AG04449 (cell line): ENCODE results near the gene TARS1.

Experiments used
- CTCF ChIA-PET: fragments of 350-600 bp; formaldehyde crosslinking; extraction: SDS; loops from one replicate; lab custom pipeline; 2021; ENCODE audit warnings: antibody characterized with exemption; lab: Yijun Ruan, JAX
- POLR2A ChIA-PET: fragments of 400-600, 350-600 bp; formaldehyde crosslinking; extraction: SDS; loops from one replicate; lab custom pipeline; 2020; ENCODE audit warnings: antibody characterized with exemption, inconsistent platforms; lab: Yijun Ruan, JAX
- DNase-seq: peaks from one replicate; pipeline ENCODE4 v3.0.0-alpha.2; 2010; ENCODE audit warnings: low read depth, low spot score
- H3K4me3 ChIP-seq: 2 replicates; pipeline ENCODE4 v1.5.1; 2011; ENCODE audit warnings: low read depth, mild to moderate bottlenecking, control low read depth, low read length
- CTCF ChIP-seq: IDR thresholded peaks from one replicate; pipeline ENCODE4 v1.5.1; 2011; ENCODE audit warnings: mild to moderate bottlenecking, moderate library complexity, low read length, control low read depth, inconsistent platforms; ENCODE audit not compliant: insufficient read depth; ENCODE audit errors: missing control alignments

Gene TARS1

GRCh38 chr5:33465120-33465519 is 24.4 kb downstream of the TARS1 start:
- H3K4me3 ChIP-seq, result no peak overlapping the region
- CTCF ChIA-PET, result interaction anchor here (1.7 kb wide), 1 partner anchor 505 kb away, joined by 6 read pairs; no protein-coding TSS in a partner anchor
- no peak for DNase-seq
- POLR2A ChIA-PET, result no interaction called here
- no peak for TF ChIP-seq CTCF

DNA sequence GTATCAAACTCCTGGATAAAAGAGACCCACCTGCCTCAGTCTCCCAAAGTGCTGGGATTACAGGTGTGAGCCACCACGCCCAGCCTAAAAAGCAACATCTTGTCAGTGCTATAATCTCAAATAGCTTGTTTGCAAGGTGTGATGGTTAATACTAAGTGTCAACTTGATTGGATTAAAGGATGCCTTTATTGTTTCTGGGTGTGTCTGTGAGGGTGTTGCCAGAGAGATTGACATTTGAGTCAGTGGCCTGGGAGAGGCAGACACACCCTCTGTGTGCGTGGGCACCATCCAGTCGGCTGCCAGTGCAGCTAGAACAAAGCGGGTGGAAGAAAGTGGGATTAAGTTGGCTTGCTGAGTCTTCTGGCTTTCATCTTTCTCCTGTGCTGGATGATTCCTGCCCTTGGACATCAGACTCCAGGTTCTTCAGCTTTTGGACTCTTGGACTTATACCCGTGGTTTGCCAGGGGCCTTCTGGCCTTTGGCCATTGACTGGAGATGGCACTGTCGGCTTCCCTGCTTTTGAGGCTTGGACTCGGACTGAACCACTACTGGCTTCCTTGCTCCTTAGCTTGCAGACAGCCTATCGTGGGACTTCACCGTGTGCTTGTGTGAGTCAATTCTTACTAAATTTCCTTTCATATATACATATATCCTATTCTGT is 28.1 kb downstream of the TARS1 start:
- no peak for DNase-seq
- POLR2A ChIA-PET, result no interaction called here
- H3K4me3 ChIP-seq, result no peak overlapping the region
- CTCF ChIA-PET, result interaction anchor here (0.7 to 4.3 kb wide), 14 partner anchors 8 to 507 kb away, joined by 3 to 119 read pairs (median 6); partner anchors contain the start of gene RXFP3
- TF ChIP-seq CTCF, result no peak

DNA sequence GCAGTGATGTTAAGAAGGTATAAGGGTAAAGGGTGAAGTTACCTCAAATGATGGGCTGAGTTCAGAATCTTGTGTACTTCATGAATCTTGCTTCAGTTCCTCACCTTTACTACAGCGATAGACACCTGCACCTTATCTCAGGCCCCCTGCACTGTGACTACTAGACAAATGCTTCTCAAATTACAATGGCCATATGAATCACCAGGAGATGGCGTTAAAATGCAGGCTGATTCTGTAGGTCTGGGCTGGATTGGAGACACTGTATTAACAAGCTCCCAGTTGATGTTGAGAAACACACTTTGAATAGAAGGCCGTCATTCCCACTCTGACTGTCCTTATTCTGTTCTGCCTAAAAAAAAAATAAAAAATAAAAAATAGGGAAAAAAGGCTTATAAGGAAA is 29.8 kb downstream of the TARS1 start:
- CTCF ChIA-PET, result interaction anchor here (0.6 to 4.3 kb wide), 25 partner anchors 9 to 505 kb away, joined by 3 to 119 read pairs (median 4); partner anchors contain the start of genes ADAMTS12 and RXFP3
- POLR2A ChIA-PET, result interaction anchor here (1.6 kb wide), 1 partner anchor 499 kb away, joined by 7 read pairs; no protein-coding TSS in a partner anchor
- DNase-seq, result peak; percentile 16
- peak; percentile 62 for TF ChIP-seq CTCF
- no peak overlapping the region for H3K4me3 ChIP-seq

DNA sequence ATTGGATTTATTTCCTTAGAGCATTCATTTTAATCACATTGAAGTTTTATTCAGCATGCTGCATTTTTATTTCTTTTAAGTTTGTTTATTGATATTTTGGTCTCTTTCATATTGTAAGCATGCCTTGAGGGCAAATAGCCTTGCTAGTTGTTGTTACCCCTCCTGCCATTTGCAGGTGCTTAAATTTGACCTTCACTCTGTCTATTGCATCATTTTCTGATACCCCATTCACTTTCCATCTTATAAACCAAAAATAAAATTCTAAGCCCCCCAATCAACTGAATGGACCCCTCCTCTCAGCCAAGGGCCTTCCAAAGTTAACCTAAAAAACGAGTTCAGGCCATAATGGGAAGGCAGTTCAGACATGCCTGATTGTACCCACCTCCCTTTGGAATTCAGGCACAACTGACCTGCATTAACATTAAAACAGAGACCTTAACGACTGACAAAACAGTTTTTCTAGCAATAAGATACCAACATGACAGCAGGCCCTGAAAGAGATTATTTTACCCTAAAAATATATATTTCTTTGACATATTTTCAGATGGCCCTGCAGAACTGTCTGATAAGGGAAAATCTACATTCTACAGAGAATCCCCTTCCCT is 32.1 kb downstream of the TARS1 start:
- POLR2A ChIA-PET, result no interaction called here
- H3K4me3 ChIP-seq, result no peak overlapping the region
- CTCF ChIA-PET, result interaction anchor here (1.7 kb wide), 1 partner anchor 462 kb away, joined by 4 read pairs; no protein-coding TSS in a partner anchor
- TF ChIP-seq CTCF, result no peak
- no peak for DNase-seq

- no peak for DNase-seq
- TF ChIP-seq CTCF, result no peak
- ChIA-PET POLR2A (no interaction called here), CTCF (interaction anchor here (1.7 to 2.2 kb wide), 2 partner anchors 461 to 496 kb away, joined by 4 to 18 read pairs; no protein-coding TSS in a partner anchor)
- no peak overlapping the region for H3K4me3 ChIP-seq
Measured at GRCh38 chr5:33474004-33474403, 33.2 kb downstream of the TARS1 start.

- CTCF ChIA-PET, result interaction anchor here (1.7 to 2.6 kb wide), 3 partner anchors 459 to 495 kb away, joined by 4 to 18 read pairs (median 9); no protein-coding TSS in a partner anchor
Measured at GRCh38 chr5:33474931-33475499, 34.2 kb downstream of the TARS1 start.

More at GRCh38 chr5:33474931-33475499, 34.2 kb downstream of the TARS1 start:
- no peak for TF ChIP-seq CTCF
- H3K4me3 ChIP-seq, result no peak overlapping the region
- POLR2A ChIA-PET, result no interaction called here
- DNase-seq, result no peak
